Tibial nerve (tissue), 4 donors: ENCODE measurements around the gene SYT1.

ENCODE experiments used
- EP300 ChIP-seq, 2 donors: sonication (generic); formaldehyde crosslinking; IDR thresholded peaks; one replicate each; pipeline ENCODE4 v1.6.1; 2017; ENCODE audit warnings: antibody characterized with exemption in 2 of 2, mild to moderate bottlenecking in 1 of 2
- POLR2A ChIP-seq, 2 donors: fragments of 450-650 bp; IDR thresholded peaks; one replicate each; pipeline ENCODE4 v1.6.1; 2017; ENCODE audit warnings: antibody characterized with exemption in 2 of 2, mild to moderate bottlenecking in 2 of 2, moderate library complexity in 2 of 2
- TF ChIP-seq, protein P1 (sequence below), 5 experiments: fragments of 200-600 bp in 3 of 5; fragments of 450-650 bp in 2 of 5; sonication (generic) in 3 of 5; IDR thresholded peaks; one replicate each; pipeline ENCODE4 v1.5.1; 2016 to 2019; ENCODE audit warnings: antibody characterized with exemption in 5 of 5, mild to moderate bottlenecking in 3 of 5, moderate library complexity in 2 of 5

DNA sequence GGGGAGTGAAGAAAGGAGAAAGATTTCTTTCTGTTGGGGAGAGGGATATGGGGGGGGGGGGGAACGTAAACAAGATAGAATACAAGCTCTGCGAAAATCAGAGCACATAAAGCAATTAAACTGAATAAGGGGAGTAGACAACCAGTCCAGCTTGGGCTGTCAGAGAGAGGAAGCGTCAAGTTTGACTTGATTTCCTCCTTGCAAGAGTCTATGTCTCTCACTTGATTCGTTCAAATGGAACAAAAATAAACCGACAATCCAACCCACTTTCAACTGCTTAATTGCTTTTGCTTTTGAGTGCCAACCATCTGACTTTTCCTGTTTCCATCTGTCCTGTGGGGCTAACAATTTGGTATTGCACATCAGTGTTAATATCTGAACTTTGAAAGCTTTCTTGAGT, 942 bp downstream of the SYT1 start:
- TF ChIP-seq, protein P1, sequence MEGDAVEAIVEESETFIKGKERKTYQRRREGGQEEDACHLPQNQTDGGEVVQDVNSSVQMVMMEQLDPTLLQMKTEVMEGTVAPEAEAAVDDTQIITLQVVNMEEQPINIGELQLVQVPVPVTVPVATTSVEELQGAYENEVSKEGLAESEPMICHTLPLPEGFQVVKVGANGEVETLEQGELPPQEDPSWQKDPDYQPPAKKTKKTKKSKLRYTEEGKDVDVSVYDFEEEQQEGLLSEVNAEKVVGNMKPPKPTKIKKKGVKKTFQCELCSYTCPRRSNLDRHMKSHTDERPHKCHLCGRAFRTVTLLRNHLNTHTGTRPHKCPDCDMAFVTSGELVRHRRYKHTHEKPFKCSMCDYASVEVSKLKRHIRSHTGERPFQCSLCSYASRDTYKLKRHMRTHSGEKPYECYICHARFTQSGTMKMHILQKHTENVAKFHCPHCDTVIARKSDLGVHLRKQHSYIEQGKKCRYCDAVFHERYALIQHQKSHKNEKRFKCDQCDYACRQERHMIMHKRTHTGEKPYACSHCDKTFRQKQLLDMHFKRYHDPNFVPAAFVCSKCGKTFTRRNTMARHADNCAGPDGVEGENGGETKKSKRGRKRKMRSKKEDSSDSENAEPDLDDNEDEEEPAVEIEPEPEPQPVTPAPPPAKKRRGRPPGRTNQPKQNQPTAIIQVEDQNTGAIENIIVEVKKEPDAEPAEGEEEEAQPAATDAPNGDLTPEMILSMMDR (IDR thresholded peaks at IDR 0.05) = no peak
- TF ChIP-seq POLR2A (IDR thresholded peaks at IDR 0.05) (no peak), EP300 (IDR thresholded peaks at IDR 0.05) (no peak)
